Gastrocnemius medialis (tissue), 4 donors: ENCODE data around the gene GGPS1. TPM values are rescaled to one million over a fixed set of nuclear protein-coding genes. Genes with fewer than 3 reads are reported as not detected.

Source experiments
- total RNA-seq, 4 donors: library from RNA; depleted of rRNA; stranded (reverse); fragments of >200 nt; gene quantifications; one replicate each; pipeline versions ENCODE4 v1.1.0 to v1.2.3, GENCODE V29; 2016

Gene GGPS1
- total RNA-seq, 4 donors from 2014 or later: 14.5 to 21.9 (median 17.7) TPM

Other genes starting within 250 kb of the GGPS1 start
- 10 to 100 TPM; 51.7 to 71.8 (median 62.3) TPM for gene TOMM20, start 199.7 kb upstream of the GGPS1 start, total RNA-seq
- 100 to 1,000 TPM in 1 of 4 donors, 10 to 100 TPM in 3; 44.8 to 136 (median 66.8) TPM for gene RBM34, start 167.3 kb upstream of the GGPS1 start, total RNA-seq
- gene ARID4B, start 391 bp upstream of the GGPS1 start, total RNA-seq: 10 to 100 TPM; 11.5 to 18.8 (median 16.5) TPM
- gene TBCE, start 38.9 kb downstream of the GGPS1 start, total RNA-seq: 10 to 100 TPM; 24.4 to 47.6 (median 29.2) TPM
- gene B3GALNT2, start 175.9 kb downstream of the GGPS1 start, total RNA-seq: 10 to 100 TPM; 28.8 to 35.3 (median 32.4) TPM